HG02678 (cell line): ENCODE data around the gene CARF.
"Not testable (repeated sequence)": the region's sequence is repeated elsewhere in the genome, so short reads cannot be mapped to it uniquely, and the experiment has no call there.

Experiments
- ATAC-seq: cut with Tn5 transposase; IDR thresholded peaks from one replicate; pipeline ENCODE4 v1.9.1; 2021; ENCODE audit warnings: mild to moderate bottlenecking, moderate library complexity; ENCODE audit not compliant: unreplicated experiment

The CARF gene, protein sequence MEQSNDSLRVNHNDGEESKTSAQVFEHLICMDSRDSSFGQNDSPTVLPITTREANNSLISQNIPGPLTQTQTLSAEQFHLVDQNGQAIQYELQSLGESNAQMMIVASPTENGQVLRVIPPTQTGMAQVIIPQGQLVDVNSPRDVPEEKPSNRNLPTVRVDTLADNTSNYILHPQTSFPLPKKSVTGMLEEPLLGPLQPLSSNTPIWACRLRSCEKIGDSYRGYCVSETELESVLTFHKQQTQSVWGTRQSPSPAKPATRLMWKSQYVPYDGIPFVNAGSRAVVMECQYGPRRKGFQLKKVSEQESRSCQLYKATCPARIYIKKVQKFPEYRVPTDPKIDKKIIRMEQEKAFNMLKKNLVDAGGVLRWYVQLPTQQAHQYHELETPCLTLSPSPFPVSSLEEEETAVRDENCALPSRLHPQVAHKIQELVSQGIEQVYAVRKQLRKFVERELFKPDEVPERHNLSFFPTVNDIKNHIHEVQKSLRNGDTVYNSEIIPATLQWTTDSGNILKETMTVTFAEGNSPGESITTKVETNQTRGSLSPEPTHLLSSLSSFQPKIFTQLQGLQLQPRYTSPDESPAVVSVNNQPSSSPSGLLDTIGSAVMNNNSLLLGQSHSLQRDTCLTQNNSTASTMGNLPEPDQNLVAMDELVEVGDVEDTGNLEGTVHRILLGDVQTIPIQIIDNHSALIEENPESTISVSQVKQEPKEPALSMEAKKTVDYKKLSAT

DNA sequence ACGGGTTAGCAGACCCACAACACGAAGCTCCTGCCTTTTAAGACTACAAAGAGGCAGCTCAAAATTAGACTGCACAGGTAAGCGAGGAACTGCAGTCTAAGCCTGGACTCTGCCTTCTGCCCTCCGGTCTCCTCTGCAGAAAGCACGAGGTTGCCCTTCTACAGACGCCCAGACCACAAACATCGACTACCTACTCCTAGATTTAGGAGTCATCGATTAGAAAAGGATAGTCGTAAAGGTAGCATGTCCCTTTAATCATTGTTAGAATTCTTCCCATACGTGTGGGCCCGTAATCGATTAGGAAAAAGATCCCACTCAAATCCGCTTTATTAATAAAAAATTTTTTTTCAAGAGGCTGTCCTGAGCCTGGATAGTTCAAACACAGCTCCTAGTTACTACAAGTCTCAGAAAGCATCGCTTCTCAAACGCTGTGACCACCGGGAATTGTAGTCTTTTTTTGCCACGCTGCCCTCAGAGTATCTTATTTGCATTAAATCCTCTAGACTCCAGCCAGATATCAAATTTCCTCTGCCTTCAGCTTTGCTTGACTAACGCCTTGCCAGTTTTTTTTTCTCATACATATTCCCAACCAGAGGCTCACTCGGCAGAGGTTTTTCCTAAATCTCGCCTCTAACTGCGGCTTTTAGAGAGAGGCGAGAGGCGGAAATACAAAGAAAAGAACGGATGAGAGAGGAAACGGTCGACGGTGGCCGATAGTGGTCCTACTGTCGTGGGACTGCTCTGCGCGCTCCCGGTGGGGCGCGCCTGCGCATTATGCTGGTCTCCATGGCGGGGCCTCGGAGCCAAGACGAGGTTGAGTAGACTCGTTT, at the start of gene CARF, which contains the start of gene WDR12:
Gene CARF (plus strand): TSS at position 764 of the 830 bp plus-strand sequence. CDS start 29,628 bp downstream, outside the sequence.
Gene WDR12 (minus strand): TSS at position 162 of the 830 bp plus-strand sequence. CDS start 197 bp downstream, outside the sequence.
- peak; percentile 71 for ATAC-seq

GRCh38 chr2:202870431-202871299, 41.4 kb upstream of the CARF start:
- peak; percentile 75 for ATAC-seq

GRCh38 chr2:202871300-202872141, 40.6 kb upstream of the CARF start, which contains the start of gene ICA1L:
TSS of gene ICA1L (minus strand) at chr2:202871766. CDS start at chr2:202829009, 42,757 bp downstream.
- ATAC-seq, result peak; percentile 53

- no peak for ATAC-seq
These were observed 34.4 kb upstream of the CARF start for GRCh38 chr2:202877699-202878098.

DNA sequence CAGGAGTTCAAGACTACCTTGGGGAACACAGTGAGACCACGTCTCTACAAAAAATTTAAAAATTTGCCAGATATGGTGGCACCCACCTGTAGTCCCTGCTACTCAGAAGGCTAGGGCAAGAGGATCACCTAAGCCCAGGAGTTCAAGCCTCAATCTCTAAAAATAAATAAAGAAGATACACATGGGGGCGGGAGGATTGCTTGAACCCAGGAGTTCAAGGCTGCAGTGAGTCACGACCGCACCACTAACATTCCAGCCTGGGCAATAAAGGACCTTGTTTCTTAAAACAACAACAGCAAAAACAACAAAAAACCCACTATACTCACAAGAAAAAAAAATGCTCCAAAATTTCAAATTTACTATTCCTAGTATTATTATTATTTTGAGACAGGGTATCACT, 30.5 kb upstream of the CARF start:
- ATAC-seq, result no peak

- ATAC-seq, result no peak
These were observed 27.9 kb upstream of the CARF start for GRCh38 chr2:202883987-202884675.

DNA sequence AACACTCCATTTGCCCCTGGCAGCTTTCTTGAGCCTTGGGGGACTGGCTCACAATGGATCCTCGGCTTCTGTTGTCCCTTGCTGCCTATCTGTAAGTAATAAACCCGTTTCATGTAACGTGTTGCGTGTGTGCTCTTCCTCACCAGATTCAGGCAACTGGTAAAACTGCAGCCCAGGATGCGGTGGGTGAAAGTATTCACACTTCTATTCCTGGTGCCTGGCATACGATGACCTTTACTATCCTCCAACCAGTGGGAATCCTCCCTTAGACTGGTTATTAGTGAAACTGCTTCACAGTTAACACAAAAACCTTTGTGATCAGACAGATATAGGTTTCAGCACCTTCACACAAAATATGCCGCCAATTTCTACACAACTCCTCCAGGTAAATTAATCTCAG, 26.9 kb upstream of the CARF start:
- no peak for ATAC-seq

- not testable (repeated sequence) for ATAC-seq
These were observed 6.6 kb upstream of the CARF start for GRCh38 chr2:202905507-202905906.

DNA sequence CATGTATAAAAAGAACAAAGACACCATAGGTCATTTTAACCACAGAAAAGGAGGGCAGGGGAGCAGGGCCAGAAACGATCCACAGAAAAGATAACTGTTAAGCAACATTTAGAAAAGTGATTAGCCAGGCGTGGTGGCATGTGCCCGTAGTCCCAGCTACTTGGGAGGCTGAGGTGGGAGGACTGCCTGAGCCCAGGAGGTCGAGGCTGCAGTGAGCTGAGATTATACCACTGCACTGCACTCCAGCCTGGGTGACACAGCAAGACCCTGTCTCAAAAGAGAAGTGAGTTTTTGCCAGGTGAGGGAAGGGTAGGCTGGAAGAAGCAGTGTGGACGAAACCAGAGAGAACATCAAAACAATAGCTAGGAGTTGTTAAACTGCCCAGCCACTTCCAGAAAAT, 3.9 kb upstream of the CARF start:
- no peak for ATAC-seq

GRCh38 chr2:202909394-202910192, 2.5 kb upstream of the CARF start:
- no peak for ATAC-seq

GRCh38 chr2:202910250-202910649, 1.8 kb upstream of the CARF start:
- ATAC-seq, result not testable (repeated sequence)

GRCh38 chr2:202910698-202911097, 1.4 kb upstream of the CARF start:
- ATAC-seq, result no peak

GRCh38 chr2:202911203-202911511, 918 bp upstream of the CARF start:
- ATAC-seq, result peak; percentile 9

GRCh38 chr2:202912342-202913201, 497 bp downstream of the CARF start:
- peak; percentile 67 for ATAC-seq

- ATAC-seq, result no peak
These were observed 6.8 kb downstream of the CARF start for GRCh38 chr2:202918860-202919259.

- ATAC-seq, result no peak
These were observed 20.5 kb downstream of the CARF start for GRCh38 chr2:202932425-202933138.
